Endothelial cell of umbilical vein (primary cell): ENCODE data around the gene LAMB3.

ENCODE experiments used
- CTCF ChIP-seq, 2 donors: IDR thresholded peaks; 1 replicate in 1 of 2; 2 replicates in 1 of 2; pipeline ENCODE4 v1.5.1; 2011; ENCODE audit warnings: low read length in 2 of 2, mild to moderate bottlenecking in 2 of 2, moderate library complexity in 2 of 2, control low read depth in 1 of 2, inconsistent platforms in 1 of 2, low read depth in 1 of 2; ENCODE audit not compliant: insufficient read depth in 1 of 2; ENCODE audit errors: extremely low read depth in 1 of 2
- EZH2 ChIP-seq: IDR thresholded peaks from 2 replicates; pipeline ENCODE4 v1.6.1; 2012; ENCODE audit warnings: borderline replicate concordance, low read depth, mild to moderate bottlenecking, moderate library complexity, low read length, inconsistent platforms; ENCODE audit not compliant: severe bottlenecking
- MAX ChIP-seq: IDR thresholded peaks from 2 replicates; pipeline ENCODE4 v1.6.1; 2011; ENCODE audit not compliant: insufficient read depth, insufficient read length
- POLR2A ChIP-seq: IDR thresholded peaks from 2 replicates; pipeline ENCODE4 v1.6.1; 2012; ENCODE audit warnings: low read depth, mild to moderate bottlenecking, control low read depth, low read length
- POLR2AphosphoS5 ChIP-seq: IDR thresholded peaks from 2 replicates; pipeline ENCODE4 v1.6.1; 2012; ENCODE audit warnings: low read depth, mild to moderate bottlenecking, control low read depth, low read length, moderate library complexity; ENCODE audit not compliant: insufficient read depth

- TF ChIP-seq CTCF (IDR thresholded peaks at IDR 0.05; ENCODE audit: extremely low read depth in 1 of 2, insufficient read depth in 1 of 2, low read depth in 1 of 2, low read length in 2 of 2) (no peak), MAX (no peak), POLR2A (no peak), POLR2AphosphoS5 (no peak), EZH2 (peak; percentile 47)
Measured at GRCh38 chr1:209585672-209586071, 66.6 kb downstream of the LAMB3 start.
